Thyroid gland (tissue), 4 donors: Measurements from ENCODE around the gene IVD.

Experiments
- POLR2A ChIP-seq, 2 donors: fragments of 450-650 bp; IDR thresholded peaks; one replicate each; pipeline ENCODE4 v1.6.1; 2017; ENCODE audit warnings: antibody characterized with exemption in 2 of 2, mild to moderate bottlenecking in 2 of 2, moderate library complexity in 1 of 2
- TF ChIP-seq, protein P1 (sequence below), 6 experiments: fragments of 200-600 bp in 3 of 6; fragments of 450-650 bp in 3 of 6; sonication (generic) in 3 of 6; IDR thresholded peaks; one replicate each; pipeline ENCODE4 v1.5.1; 2016 to 2019; ENCODE audit warnings: antibody characterized with exemption in 6 of 6, mild to moderate bottlenecking in 2 of 6, inconsistent platforms in 1 of 6, moderate library complexity in 1 of 6

DNA sequence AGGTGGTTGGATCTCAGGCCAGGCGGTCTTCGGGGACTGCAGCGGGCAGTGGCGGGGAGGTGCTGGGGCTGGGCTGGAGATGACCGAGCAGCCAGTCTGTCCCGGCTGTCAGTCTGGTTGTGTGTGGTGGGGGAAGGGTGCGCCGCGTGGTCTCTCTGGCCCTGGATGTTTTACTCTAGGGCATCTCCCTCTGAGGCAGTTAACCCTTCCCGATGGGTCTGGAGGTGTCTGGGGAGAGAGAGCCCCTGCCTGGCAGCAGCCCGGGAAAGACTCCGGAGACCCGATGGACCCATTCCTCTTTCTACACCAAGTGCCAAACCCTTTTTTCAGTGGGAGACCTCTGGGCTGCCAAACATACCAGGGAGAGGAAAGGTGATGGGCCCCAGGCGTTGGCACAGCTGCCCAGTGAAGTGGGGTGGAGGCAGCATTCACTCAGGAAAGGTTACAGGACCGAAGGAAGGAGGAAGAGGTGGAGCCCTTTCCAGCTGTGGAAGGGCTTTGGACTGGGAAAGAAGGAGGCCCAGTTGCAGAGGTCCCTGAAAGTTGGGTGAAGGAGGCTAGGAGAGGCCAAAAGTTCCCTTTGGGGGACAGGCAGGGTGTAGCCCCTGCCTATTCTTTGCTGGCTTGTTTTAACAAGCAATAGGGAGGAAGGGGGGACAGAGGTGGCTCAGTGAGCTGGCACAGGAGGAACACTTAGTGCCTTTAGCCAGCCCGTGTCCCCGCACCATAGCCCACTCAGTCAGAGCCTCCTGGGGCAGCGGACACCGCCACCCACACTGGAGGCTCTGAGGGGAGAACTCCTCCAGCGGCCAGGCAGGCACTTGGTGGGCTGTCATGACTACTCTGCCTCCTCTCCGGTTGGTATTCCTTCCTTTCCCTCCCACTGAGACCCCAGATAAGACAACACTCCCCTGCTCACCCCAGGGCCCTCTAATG is 32.4 kb downstream of the IVD start:
- TF ChIP-seq, protein P1, sequence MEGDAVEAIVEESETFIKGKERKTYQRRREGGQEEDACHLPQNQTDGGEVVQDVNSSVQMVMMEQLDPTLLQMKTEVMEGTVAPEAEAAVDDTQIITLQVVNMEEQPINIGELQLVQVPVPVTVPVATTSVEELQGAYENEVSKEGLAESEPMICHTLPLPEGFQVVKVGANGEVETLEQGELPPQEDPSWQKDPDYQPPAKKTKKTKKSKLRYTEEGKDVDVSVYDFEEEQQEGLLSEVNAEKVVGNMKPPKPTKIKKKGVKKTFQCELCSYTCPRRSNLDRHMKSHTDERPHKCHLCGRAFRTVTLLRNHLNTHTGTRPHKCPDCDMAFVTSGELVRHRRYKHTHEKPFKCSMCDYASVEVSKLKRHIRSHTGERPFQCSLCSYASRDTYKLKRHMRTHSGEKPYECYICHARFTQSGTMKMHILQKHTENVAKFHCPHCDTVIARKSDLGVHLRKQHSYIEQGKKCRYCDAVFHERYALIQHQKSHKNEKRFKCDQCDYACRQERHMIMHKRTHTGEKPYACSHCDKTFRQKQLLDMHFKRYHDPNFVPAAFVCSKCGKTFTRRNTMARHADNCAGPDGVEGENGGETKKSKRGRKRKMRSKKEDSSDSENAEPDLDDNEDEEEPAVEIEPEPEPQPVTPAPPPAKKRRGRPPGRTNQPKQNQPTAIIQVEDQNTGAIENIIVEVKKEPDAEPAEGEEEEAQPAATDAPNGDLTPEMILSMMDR (IDR thresholded peaks at IDR 0.05), result no peak
- TF ChIP-seq POLR2A (IDR thresholded peaks at IDR 0.05), result no peak
